Measurements from ENCODE around the gene AGPAT1. TPM values are rescaled to one million over a fixed set of nuclear protein-coding genes. Genes with fewer than 3 reads are reported as not detected.

Gene AGPAT1
- total RNA-seq, 3 donors from 2014 or later = 49.0 to 60.1 (median 56.2) TPM

GRCh38 chr6:32192608-32193039 is 16.7 kb upstream of the AGPAT1 start, which contains the start of gene GPSM3:
TSS of gene GPSM3 (minus strand) at chr6:32192643. CDS start at chr6:32192513, 130 bp downstream.
- peaks cover 5% of the 10 kb centered on the region for H3K36me3 ChIP-seq (ENCODE audit: low read depth)
- ATAC-seq (no peak), DNase-seq (peak; percentile 78 to 91 (median 82))
- H3K4me3 ChIP-seq = no peak within 1 kb of the TSS
- no peak for TF ChIP-seq CTCF (IDR thresholded peaks at IDR 0.05)
- intact Hi-C loops (cut with DNase I, micrococcal nuclease) = no loop called here
- H3K9me3 ChIP-seq = no peaks in the 10 kb centered on the region
- H3K4me1 ChIP-seq (ENCODE audit: low read depth) = peaks cover 32% of the 10 kb centered on the region

DNA sequence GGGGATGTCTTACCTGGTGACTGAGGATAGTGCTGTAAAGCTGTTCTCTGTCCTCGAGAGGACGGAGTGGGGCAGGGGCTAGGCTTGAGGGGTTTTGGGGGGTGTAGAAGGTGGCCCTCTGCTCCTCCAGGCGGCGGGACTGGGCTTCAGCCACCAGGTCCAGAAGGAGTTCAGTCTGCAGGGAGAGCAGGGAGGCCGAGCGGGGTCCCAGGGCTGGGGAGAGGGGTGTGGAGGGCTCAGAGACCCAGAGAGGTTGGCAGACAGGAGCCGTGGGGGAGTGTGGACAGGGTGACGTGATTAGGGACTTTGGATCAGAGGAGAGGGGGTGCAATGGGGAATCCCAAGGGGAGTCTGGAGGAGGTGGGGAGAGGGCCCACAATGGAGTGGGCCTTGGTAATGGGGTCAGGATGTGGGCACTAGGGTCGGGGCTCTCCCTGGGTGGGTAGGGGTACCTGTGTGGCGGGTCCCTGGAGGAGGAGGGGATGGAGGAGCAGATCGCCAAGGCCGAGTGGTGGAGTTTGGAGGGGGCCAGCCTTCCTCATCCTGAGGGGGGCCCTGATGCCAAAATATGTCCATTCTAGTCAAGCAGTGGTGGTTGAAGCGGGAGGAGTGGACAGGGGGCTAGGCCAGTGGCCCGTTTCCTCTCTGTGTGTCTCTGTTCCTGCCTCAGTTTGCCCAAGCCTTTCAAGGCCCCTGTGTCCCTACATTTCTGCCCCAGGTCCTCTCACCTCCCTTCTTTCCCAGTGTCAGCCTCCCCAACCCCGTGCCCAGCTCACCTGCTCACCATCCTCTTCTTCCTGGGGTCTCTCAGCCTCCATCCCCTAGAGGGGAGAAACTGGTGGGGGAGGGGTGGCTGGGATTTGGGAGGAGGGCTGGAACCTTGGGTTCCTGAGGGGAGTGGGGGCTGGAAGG is 16.1 kb upstream of the AGPAT1 start:
- DNase-seq = peak in 2 of 3 donors; percentile 54 to 71
- intact Hi-C loops (cut with DNase I, micrococcal nuclease) = no loop called here
- peaks cover 31% of the 10 kb centered on the region for H3K4me1 ChIP-seq (ENCODE audit: low read depth)

DNA sequence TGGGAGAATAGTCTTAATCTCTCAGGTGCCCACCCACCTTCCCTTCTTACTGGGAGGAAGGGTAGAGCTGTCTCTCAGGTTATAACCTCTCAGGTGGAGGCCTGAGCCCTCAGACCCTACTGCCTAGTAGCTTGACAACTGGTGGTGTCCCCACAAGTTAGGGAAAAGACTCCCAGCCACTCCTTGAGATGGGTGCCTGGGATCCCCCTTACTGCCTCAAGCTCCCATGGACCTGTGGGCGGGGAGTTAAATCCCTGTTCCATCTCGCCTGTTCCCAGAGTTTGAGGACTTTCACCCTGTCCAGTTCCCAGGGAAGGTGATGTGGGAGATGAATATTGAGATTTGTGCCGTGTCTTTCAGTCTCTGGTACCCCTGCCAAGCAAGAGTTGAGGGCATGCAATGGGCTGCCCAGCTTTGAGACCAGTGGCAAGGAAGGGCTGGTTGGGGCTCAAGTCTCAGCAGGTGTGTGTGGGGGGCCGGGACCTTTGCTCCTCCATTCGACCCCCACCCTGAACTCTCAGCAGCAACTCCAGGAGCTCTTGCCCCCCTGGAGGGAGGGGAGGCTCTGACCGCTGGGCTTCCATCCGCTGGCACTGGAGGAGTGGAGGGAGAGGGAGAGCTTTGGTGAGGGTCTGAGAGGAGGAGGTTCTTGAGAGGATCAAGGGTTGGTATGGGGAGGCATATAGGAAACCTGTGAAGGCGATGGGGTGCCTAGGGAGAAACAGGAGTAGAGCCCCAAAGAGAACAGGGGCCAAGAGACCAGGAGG is 15.2 kb upstream of the AGPAT1 start:
- no peak overlapping the region for H3K4me3 ChIP-seq
- intact Hi-C loops (cut with DNase I, micrococcal nuclease) = no loop called here
- H3K9me3 ChIP-seq = no peaks in the 10 kb centered on the region
- peaks cover 5% of the 10 kb centered on the region for H3K36me3 ChIP-seq (ENCODE audit: low read depth)
- no peak for ATAC-seq
- peaks cover 30% of the 10 kb centered on the region for H3K4me1 ChIP-seq (ENCODE audit: low read depth)
- no peak for DNase-seq
- no peak for TF ChIP-seq CTCF (IDR thresholded peaks at IDR 0.05)

More for the DNA sequence above, 16.1 kb upstream of the AGPAT1 start:
- Histone ChIP-seq H3K9me3 (no peaks in the 10 kb centered on the region), H3K4me3 (no peak overlapping the region), H3K36me3 (ENCODE audit: low read depth) (peaks cover 5% of the 10 kb centered on the region)
- TF ChIP-seq CTCF (IDR thresholded peaks at IDR 0.05) = no peak
- no peak for ATAC-seq

DNA sequence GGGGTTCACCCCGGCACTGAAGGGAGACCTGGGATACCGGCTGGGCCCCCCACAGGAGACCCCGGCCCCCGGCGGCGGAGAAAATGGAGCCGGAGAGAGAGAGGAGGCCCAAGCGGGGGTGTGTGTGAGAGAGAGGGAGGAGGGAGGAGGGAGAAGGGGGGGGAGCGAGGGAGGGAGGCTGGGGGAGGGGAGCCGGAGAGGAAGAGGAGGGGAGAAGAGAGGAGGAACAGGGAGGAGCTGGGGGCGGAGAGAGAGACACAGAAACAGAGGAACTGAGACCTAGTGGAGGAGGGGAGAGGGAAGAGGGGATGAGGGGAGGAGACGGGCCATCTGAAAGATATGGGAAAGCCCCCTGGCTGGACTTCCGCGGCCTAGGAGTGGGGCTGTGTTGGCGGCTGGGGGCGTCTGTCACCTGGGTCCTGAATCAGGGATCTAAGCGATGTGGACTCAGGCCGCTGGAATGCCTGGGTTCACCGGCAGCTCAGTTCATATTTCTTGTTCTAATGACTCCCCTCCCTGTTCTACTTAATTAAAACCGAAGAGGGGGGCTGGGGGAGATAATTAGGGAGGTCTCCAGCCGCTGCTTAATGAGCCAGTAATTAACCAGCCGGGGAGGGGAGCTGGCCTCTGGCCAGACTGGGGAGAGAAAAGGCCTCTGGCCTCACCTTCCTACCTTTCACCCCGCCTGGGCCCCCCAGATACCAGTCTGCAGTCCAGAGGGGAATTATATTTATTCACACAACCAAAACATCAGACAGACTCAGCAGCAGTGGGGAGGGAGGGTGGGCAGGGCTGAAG is 14.4 kb upstream of the AGPAT1 start, which contains the start of gene PBX2:
PBX2 (minus strand) TSS at position 149 of the 798 bp plus-strand sequence. CDS start 287 bp downstream, outside the sequence.
- intact Hi-C loops (cut with DNase I, micrococcal nuclease) = no loop called here
- TF ChIP-seq CTCF (IDR thresholded peaks at IDR 0.05) = no peak
- DNase-seq (peak; percentile 90 to 96 (median 91)), ATAC-seq (peak; percentile 86)
- H3K9me3 ChIP-seq = no peaks in the 10 kb centered on the region
- peaks cover 27% of the 10 kb centered on the region for H3K4me1 ChIP-seq (ENCODE audit: low read depth)
- no peaks in the 10 kb centered on the region for H3K36me3 ChIP-seq (ENCODE audit: low read depth)
- peak within 1 kb of the TSS; percentile 40 for H3K4me3 ChIP-seq

DNA sequence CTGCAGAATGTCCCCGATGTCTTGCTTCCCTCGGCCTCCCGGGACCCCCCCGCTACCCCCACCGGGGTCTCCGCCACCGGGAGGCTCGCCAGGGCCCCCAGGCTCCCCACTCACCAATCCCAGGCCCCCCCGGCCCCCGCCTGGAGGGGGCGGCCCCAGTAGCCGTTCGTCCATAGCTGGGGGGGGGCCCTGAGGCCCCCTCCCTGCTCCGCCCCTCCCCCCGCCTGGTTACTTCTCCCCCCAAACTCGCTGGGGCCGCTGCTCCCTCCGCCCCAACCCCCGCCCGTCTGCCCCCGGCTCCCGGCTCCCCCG is 13.8 kb upstream of the AGPAT1 start:
- no peaks in the 10 kb centered on the region for H3K36me3 ChIP-seq (ENCODE audit: low read depth)
- peak overlapping the region; percentile 40 for H3K4me3 ChIP-seq
- DNase-seq (peak in 1 of 3 donors; percentile 78), ATAC-seq (peak; percentile 0)
- H3K4me1 ChIP-seq (ENCODE audit: low read depth) = peaks cover 23% of the 10 kb centered on the region
- TF ChIP-seq CTCF (IDR thresholded peaks at IDR 0.05) = no peak
- intact Hi-C loops (cut with DNase I, micrococcal nuclease) = no loop called here
- H3K9me3 ChIP-seq = no peaks in the 10 kb centered on the region

All from mucosa of descending colon (tissue), 3 donors.